ENCODE data around the gene HELZ. TPM values are rescaled to one million over a fixed set of nuclear protein-coding genes. Genes with fewer than 3 reads are reported as not detected.
A peak's percentile ranks its signal among the peaks of the same experiment; 100 is the strongest.

The HELZ gene
- total RNA-seq, 1 donor from 2014 or later: 28.8 TPM

DNA sequence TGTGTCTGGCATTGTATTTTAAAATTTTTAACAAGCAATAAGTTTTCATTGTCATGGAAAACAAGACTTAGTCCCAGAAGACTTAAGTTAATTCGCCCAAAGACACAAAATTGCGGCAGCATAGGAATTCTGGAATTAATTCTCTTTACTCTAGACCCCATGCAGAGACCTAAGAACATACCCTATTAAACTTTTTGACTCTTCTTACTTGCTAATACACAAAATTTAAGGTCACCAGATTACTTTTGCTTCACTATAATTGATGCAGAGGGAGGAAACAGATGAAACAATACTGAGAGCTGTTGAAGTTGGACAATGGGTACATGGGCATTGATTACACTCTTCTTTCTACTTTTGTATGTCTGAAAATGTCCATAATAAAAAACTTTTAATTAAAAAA is 12.6 kb downstream of the HELZ start:
- DNase-seq (ENCODE audit: low read depth, low spot score): no peak

GRCh38 chr17:67229109-67229955 is 15.7 kb downstream of the HELZ start:
- DNase-seq (ENCODE audit: low read depth, low spot score): no peak

GRCh38 chr17:67227488-67227887 is 17.5 kb downstream of the HELZ start:
- DNase-seq (ENCODE audit: low read depth, low spot score): no peak

GRCh38 chr17:67225316-67225715 is 19.7 kb downstream of the HELZ start:
- no peak for DNase-seq (ENCODE audit: low read depth, low spot score)

GRCh38 chr17:67224736-67225135 is 20.3 kb downstream of the HELZ start:
- DNase-seq (ENCODE audit: low read depth, low spot score): no peak

GRCh38 chr17:67223924-67224323 is 21.1 kb downstream of the HELZ start:
- DNase-seq (ENCODE audit: low read depth, low spot score): no peak

GRCh38 chr17:67221062-67221998 is 23.7 kb downstream of the HELZ start:
- DNase-seq (ENCODE audit: low read depth, low spot score): peak; percentile 15

- no peak for DNase-seq (ENCODE audit: low read depth, low spot score)
Measured at GRCh38 chr17:67218385-67218950, 26.5 kb downstream of the HELZ start.

DNA sequence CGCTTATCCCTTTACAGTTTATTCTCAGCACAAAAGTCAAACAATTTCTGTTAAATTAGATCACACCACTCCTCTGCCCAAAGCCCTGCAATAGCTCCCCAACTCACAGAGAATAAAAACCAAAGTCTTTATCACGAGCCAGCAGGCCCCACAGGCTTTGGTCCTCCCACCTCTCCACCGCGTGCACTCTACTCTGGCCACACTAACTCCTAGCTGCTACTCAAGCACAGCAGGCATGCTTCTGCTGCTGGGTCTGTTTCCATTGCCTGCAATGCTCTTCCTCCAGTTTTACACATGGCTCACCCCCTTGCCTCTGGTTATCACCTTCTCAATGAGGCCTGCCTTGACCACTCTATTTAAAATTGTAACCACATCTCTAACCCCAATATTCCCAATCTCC is 27.6 kb downstream of the HELZ start:
- no peak for DNase-seq (ENCODE audit: low read depth, low spot score)

DNA sequence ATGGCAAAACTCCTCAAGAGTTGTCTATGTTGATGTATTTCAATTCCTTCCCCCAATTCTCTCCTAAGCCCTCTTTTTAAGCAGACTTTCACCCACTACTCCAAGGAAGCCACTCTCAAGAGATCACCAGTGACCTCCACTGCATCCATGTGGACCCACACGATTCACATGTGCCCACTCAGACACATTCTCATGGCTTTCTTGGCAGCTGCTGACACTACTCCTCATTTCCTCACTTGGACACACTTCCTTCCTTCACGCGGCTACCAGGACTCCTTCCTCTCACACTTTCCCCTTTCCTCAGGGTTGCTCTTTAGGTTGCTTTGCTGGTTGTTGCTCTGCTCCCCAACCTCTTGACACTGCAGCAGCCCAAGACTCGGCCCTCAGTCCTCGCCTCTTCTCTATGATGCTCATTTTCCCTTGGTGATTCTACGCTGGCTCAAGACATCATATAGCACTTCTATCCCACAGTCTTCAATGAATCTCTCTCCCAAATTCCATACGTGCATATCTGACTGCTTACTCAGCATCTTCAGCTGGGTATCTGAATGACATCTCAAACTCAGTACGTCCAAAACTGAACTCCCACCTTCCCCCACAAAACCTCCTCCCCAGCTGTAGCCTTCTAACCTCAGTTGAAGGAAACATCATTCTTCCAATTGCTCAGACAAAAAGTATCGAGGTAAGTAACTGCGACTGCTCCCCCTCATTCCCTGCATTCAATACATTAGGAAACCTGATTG is 28.2 kb downstream of the HELZ start:
- DNase-seq (ENCODE audit: low read depth, low spot score): no peak

GRCh38 chr17:67215991-67216421 is 29.0 kb downstream of the HELZ start:
- DNase-seq (ENCODE audit: low read depth, low spot score): no peak

- DNase-seq (ENCODE audit: low read depth, low spot score): no peak
Measured at GRCh38 chr17:67212714-67213417, 32.1 kb downstream of the HELZ start.

GRCh38 chr17:67212231-67212630 is 32.8 kb downstream of the HELZ start:
- DNase-seq (ENCODE audit: low read depth, low spot score): no peak

DNA sequence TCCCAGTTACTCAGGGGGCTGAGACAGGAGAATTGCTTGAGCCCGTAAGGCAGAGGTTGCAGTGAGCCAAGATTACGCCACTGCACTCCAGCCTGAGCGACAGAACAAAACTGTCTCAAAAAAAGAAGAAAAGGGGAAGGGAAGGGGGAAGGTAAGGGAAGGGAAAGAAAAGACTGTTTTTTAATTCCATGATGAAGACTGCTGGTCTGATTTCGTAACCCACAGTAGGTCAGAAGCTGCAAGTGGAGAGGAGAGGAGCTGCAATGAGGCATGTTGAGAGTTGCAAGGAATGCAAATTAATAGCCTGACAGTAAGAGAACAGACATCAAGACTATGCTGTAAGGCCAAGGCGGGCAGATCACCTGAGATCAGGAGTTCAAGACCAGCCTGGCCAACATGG is 33.3 kb downstream of the HELZ start:
- no peak for DNase-seq (ENCODE audit: low read depth, low spot score)

GRCh38 chr17:67210915-67211314 is 34.1 kb downstream of the HELZ start:
- no peak for DNase-seq (ENCODE audit: low read depth, low spot score)

DNA sequence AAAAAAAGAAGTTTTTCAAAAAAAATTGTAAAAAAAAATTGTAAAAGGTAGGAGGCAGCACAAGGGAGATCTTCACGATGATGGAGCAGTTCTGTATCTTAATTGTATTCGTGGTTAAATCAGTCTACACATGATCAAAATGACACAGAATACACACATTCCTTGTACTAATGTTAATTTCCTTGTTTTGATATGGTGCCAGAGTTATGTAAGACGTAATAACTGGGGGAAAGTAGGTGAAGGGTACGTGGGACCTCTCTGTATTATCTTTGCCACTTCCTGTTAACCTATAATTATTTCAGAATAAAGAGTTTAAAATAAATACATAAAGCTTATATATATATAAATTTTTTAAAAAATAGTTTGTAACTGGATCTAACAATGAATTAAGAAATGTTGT is 36.8 kb downstream of the HELZ start:
- DNase-seq (ENCODE audit: low read depth, low spot score): no peak

DNA sequence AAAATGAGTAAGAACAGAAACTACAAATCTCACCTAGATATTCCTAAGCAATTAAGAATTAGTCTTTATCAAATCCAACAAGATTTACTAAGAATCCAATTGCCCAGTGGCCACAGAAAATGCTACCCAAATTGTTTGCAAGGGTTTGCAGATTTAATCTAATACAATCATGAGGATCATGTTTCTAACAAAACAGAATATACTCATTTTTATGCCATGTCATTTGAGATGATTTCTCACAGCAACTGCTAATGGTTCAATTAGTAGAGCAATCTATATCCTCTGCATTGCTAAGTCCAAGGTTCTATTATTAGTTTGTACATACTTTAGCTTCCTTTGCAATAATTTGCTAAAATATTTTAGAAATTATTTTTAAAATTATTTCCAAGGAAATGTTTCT is 41.2 kb downstream of the HELZ start:
- no peak for DNase-seq (ENCODE audit: low read depth, low spot score)

DNA sequence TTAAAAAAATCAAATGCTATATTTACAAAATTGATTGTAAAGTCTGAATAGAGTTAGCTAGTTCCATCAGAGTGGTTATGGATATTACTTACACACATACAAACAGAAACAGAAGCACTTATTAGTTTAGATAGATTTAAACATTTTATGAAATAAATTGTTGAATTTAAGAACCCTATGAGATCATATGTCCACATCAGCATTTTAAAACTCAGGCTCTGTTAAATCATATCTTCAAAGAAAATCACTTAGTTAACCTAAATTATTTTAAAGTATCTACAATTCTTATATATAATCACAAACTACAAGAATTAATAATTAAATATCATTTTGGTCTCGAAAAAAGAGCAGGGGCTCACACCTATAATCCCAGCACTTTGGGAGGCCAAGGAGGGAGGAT is 42.5 kb downstream of the HELZ start:
- DNase-seq (ENCODE audit: low read depth, low spot score): no peak

DNA sequence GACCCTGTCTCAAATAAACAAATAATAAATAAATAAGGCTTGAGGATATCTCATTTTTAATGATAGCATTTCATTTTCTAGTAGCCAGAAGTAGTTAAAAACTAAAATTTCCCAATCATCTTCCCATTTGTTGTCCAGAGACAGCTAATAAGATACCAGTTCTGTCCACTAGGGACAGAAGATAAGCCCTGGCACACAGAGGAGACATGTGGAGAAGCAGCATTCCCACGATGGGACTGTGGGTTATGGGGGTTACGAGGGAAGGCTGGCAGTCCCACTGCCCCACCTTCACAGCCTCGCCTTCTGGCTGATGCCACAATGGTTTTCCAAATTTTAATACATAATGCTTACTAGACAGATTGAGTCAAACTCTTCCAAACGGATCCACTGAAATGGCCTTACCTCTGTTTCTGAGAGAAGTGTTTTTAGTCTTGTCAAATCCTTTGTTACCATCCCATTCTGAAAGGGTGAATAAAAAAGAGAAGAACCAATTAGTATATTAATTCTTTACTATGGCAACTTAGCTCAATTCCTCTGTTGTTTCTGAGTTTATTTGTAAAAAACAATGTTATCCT is 44.2 kb downstream of the HELZ start:
- no peak for DNase-seq (ENCODE audit: low read depth, low spot score)

GRCh38 chr17:67198131-67198530 is 46.9 kb downstream of the HELZ start:
- no peak for DNase-seq (ENCODE audit: low read depth, low spot score)

Data from pulmonary artery endothelial cell (primary cell).